AG09309 (cell line): Measurements from ENCODE around the gene FBXO11.

ENCODE experiments used
- DNase-seq: peaks from one replicate; pipeline ENCODE4 v3.0.0-alpha.2; 2010; ENCODE audit warnings: low read depth
- H3K4me3 ChIP-seq: 2 replicates; pipeline ENCODE4 v1.5.1; 2011; ENCODE audit warnings: mild to moderate bottlenecking, low read depth, low read length, moderate library complexity; ENCODE audit not compliant: control insufficient read depth
- CTCF ChIP-seq: IDR thresholded peaks from 2 replicates; pipeline ENCODE4 v1.5.1; 2011; ENCODE audit warnings: mild to moderate bottlenecking, low read depth, low read length, inconsistent platforms; ENCODE audit not compliant: insufficient read depth, control insufficient read depth; ENCODE audit errors: missing control alignments

FBXO11 gene

GRCh38 chr2:47784352-47784851 lies 121.9 kb downstream of the FBXO11 start:
- no peak for TF ChIP-seq CTCF
- peak overlapping the region; percentile 79 for H3K4me3 ChIP-seq
- DNase-seq, result no peak

GRCh38 chr2:47783486-47784351 lies 122.6 kb downstream of the FBXO11 start:
- no peak for TF ChIP-seq CTCF
- peak overlapping the region; percentile 79 for H3K4me3 ChIP-seq
- DNase-seq, result no peak

- TF ChIP-seq CTCF, result no peak
- H3K4me3 ChIP-seq, result peak within 1 kb of the TSS; percentile 79
- DNase-seq, result peak; percentile 32
Measured at GRCh38 chr2:47782671-47783485, 123.4 kb downstream of the FBXO11 start, which contains the start of gene MSH6. Gene MSH6 (plus strand): TSS chr2:47783145. CDS start chr2:47783234, 89 bp downstream.

- H3K4me3 ChIP-seq, result peak overlapping the region; percentile 61
- no peak for DNase-seq
- no peak for TF ChIP-seq CTCF
Measured at GRCh38 chr2:47782381-47782670, 124.0 kb downstream of the FBXO11 start.

GRCh38 chr2:47779426-47779790 lies 126.9 kb downstream of the FBXO11 start:
- DNase-seq, result no peak
- TF ChIP-seq CTCF, result no peak
- no peak overlapping the region for H3K4me3 ChIP-seq

GRCh38 chr2:47778698-47779425 lies 127.4 kb downstream of the FBXO11 start:
- no peak for DNase-seq
- no peak overlapping the region for H3K4me3 ChIP-seq
- no peak for TF ChIP-seq CTCF
